Endothelial cell of umbilical vein (primary cell): Measurements from ENCODE around the gene ZNF814.
"Not testable (repeated sequence)": the region's sequence is repeated elsewhere in the genome, so short reads cannot be mapped to it uniquely, and the experiment has no call there.

ENCODE experiments used
- EZH2 ChIP-seq: IDR thresholded peaks from 2 replicates; pipeline ENCODE4 v1.6.1; 2012; ENCODE audit warnings: borderline replicate concordance, low read depth, mild to moderate bottlenecking, moderate library complexity, low read length, inconsistent platforms; ENCODE audit not compliant: severe bottlenecking
- JUN ChIP-seq: IDR thresholded peaks from 2 replicates; pipeline ENCODE4 v1.6.1; 2011; ENCODE audit warnings: borderline replicate concordance, low read depth; ENCODE audit not compliant: insufficient read length, insufficient read depth
- MYC ChIP-seq: IDR thresholded peaks from one replicate; pipeline ENCODE4 v1.6.1; 2011; ENCODE audit warnings: mild to moderate bottlenecking, low read depth, low read length
- POLR2A ChIP-seq: IDR thresholded peaks from 2 replicates; pipeline ENCODE4 v1.6.1; 2012; ENCODE audit warnings: low read depth, mild to moderate bottlenecking, control low read depth, low read length
- POLR2AphosphoS5 ChIP-seq: IDR thresholded peaks from 2 replicates; pipeline ENCODE4 v1.6.1; 2012; ENCODE audit warnings: low read depth, mild to moderate bottlenecking, control low read depth, low read length, moderate library complexity; ENCODE audit not compliant: insufficient read depth
- TF ChIP-seq, protein P1 (sequence below), 2 donors: IDR thresholded peaks; 1 replicate in 1 of 2; 2 replicates in 1 of 2; pipeline ENCODE4 v1.5.1; 2011; ENCODE audit warnings: low read length in 2 of 2, mild to moderate bottlenecking in 2 of 2, moderate library complexity in 2 of 2, control low read depth in 1 of 2, inconsistent platforms in 1 of 2, low read depth in 1 of 2; ENCODE audit not compliant: insufficient read depth in 1 of 2; ENCODE audit errors: extremely low read depth in 1 of 2

- TF ChIP-seq, protein P1, sequence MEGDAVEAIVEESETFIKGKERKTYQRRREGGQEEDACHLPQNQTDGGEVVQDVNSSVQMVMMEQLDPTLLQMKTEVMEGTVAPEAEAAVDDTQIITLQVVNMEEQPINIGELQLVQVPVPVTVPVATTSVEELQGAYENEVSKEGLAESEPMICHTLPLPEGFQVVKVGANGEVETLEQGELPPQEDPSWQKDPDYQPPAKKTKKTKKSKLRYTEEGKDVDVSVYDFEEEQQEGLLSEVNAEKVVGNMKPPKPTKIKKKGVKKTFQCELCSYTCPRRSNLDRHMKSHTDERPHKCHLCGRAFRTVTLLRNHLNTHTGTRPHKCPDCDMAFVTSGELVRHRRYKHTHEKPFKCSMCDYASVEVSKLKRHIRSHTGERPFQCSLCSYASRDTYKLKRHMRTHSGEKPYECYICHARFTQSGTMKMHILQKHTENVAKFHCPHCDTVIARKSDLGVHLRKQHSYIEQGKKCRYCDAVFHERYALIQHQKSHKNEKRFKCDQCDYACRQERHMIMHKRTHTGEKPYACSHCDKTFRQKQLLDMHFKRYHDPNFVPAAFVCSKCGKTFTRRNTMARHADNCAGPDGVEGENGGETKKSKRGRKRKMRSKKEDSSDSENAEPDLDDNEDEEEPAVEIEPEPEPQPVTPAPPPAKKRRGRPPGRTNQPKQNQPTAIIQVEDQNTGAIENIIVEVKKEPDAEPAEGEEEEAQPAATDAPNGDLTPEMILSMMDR (IDR thresholded peaks at IDR 0.05; ENCODE audit: extremely low read depth in 1 of 2, insufficient read depth in 1 of 2, low read depth in 1 of 2, low read length in 2 of 2): not testable (repeated sequence)
- TF ChIP-seq JUN, EZH2, MYC, POLR2AphosphoS5, POLR2A: not testable (repeated sequence)
These were observed 75.6 kb downstream of the ZNF814 start for GRCh38 chr19:57812975-57813820.
